Osteoblast (primary cell): Measurements from ENCODE around the gene SH3RF1. TPM values are rescaled to one million over a fixed set of nuclear protein-coding genes. Genes with fewer than 3 reads are reported as not detected.
A peak's percentile ranks its signal among the peaks of the same experiment; 100 is the strongest.

Experiments used
- DNase-seq: peaks from one replicate; pipeline ENCODE4 v3.0.0; 2011; ENCODE audit warnings: low spot score, mixed read lengths; ENCODE audit not compliant: insufficient read length; ENCODE audit errors: missing footprints
- H2AFZ ChIP-seq: 2 replicates; pipeline ENCODE4 v1.6.0; 2011; ENCODE audit warnings: mild to moderate bottlenecking, low read length
- H3K27ac ChIP-seq: 2 replicates; pipeline ENCODE4 v1.5.1; 2011; ENCODE audit warnings: mild to moderate bottlenecking, low read depth, low read length, moderate library complexity
- H3K27me3 ChIP-seq: 2 replicates; pipeline ENCODE4 v1.6.0; 2012; ENCODE audit warnings: mild to moderate bottlenecking, control low read depth, inconsistent platforms, low read length, moderate library complexity; ENCODE audit not compliant: insufficient read depth
- H3K36me3 ChIP-seq: 2 replicates; pipeline ENCODE4 v1.5.1; 2011; ENCODE audit warnings: mild to moderate bottlenecking, low read length, control low read depth, moderate library complexity; ENCODE audit not compliant: insufficient read depth
- H3K4me1 ChIP-seq: 2 replicates; pipeline ENCODE4 v1.5.1; 2011; ENCODE audit warnings: mild to moderate bottlenecking, low read length, control low read depth, moderate library complexity; ENCODE audit not compliant: insufficient read depth
- H3K4me2 ChIP-seq: 2 replicates; pipeline ENCODE4 v1.6.0; 2011; ENCODE audit warnings: mild to moderate bottlenecking, low read length; ENCODE audit not compliant: insufficient read depth
- H3K4me3 ChIP-seq: fragments of 200-600 bp; sonication (generic); 3 replicates; pipeline ENCODE4 v1.5.1; 2012; ENCODE audit warnings: mild to moderate bottlenecking, low read length, inconsistent platforms; ENCODE audit not compliant: insufficient read depth
- H3K79me2 ChIP-seq: 2 replicates; pipeline ENCODE4 v1.6.0; 2012; ENCODE audit warnings: mild to moderate bottlenecking, low read length, control low read depth, inconsistent platforms; ENCODE audit not compliant: insufficient read depth
- H3K9me3 ChIP-seq: 2 replicates; pipeline ENCODE4 v1.5.1; 2011; ENCODE audit warnings: low read depth, low read length, control low read depth
- H4K20me1 ChIP-seq: 2 replicates; pipeline ENCODE4 v1.6.0; 2012; ENCODE audit warnings: mild to moderate bottlenecking, low read length, control low read depth; ENCODE audit not compliant: insufficient read depth
- CTCF ChIP-seq: IDR thresholded peaks from 2 replicates; pipeline ENCODE4 v1.5.1; 2011; ENCODE audit warnings: mild to moderate bottlenecking, low read depth, low read length, moderate library complexity; ENCODE audit errors: extremely low read depth
- total RNA-seq: library from RNA; depleted of rRNA; stranded (reverse); fragments of >200 nt; gene quantifications from 2 replicates; pipeline ENCODE4 v1.2.3, GENCODE V29; 2012

SH3RF1 gene
- total RNA-seq, 1 donor: 37.6 TPM

DNA sequence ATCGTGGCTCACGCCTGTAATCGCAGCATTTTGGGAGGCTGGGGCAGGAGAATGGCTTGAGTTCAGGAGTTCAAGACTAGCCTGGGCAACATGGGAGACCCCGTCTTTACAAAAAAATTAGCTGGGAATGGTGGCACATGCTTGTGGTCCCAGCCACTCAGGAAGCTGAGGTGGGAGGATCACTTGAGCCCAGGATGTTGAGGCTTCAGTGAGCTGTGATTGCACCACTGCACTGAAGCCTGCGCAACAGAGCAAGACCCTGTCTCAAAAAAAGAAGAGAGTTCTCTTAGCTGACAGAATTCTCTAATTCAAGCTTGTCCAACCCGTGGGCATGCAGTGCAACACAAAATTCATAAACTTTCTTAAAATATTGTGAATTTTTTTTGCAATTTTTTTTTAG lies 165.1 kb downstream of the SH3RF1 start:
- Histone ChIP-seq H3K9me3 (no peaks in the 10 kb centered on the region), H3K27ac (no peak overlapping the region), H3K27me3 (no peaks in the 10 kb centered on the region), H3K4me1 (peaks cover 24% of the 10 kb centered on the region), H4K20me1 (peaks cover 27% of the 10 kb centered on the region), H3K4me3 (no peak overlapping the region), H3K79me2 (peaks cover 77% of the 10 kb centered on the region), H3K4me2 (no peak overlapping the region), H3K36me3 (peaks cover 83% of the 10 kb centered on the region), H2AFZ (no peak overlapping the region)
- no peak for DNase-seq
- TF ChIP-seq CTCF: no peak

- no peaks in the 10 kb centered on the region for H3K27me3 ChIP-seq
- peak overlapping the region; percentile 10 for H3K4me2 ChIP-seq
- no peak for DNase-seq
- peaks cover 39% of the 10 kb centered on the region for H3K4me1 ChIP-seq
- H2AFZ ChIP-seq: no peak overlapping the region
- peaks cover 69% of the 10 kb centered on the region for H3K79me2 ChIP-seq
- H3K4me3 ChIP-seq: no peak overlapping the region
- H3K36me3 ChIP-seq: peaks cover 73% of the 10 kb centered on the region
- no peak for TF ChIP-seq CTCF
- H3K9me3 ChIP-seq: no peaks in the 10 kb centered on the region
- peak overlapping the region; percentile 32 for H3K27ac ChIP-seq
- H4K20me1 ChIP-seq: peaks cover 29% of the 10 kb centered on the region
These were observed 166.8 kb downstream of the SH3RF1 start for GRCh38 chr4:169103966-169104412.

- no peak for TF ChIP-seq CTCF
- Histone ChIP-seq H3K9me3 (no peaks in the 10 kb centered on the region), H3K4me1 (peaks cover 49% of the 10 kb centered on the region), H2AFZ (no peak overlapping the region), H3K27me3 (no peaks in the 10 kb centered on the region), H3K4me2 (no peak overlapping the region), H3K79me2 (peaks cover 72% of the 10 kb centered on the region), H3K4me3 (no peak overlapping the region), H4K20me1 (peaks cover 24% of the 10 kb centered on the region), H3K36me3 (peaks cover 72% of the 10 kb centered on the region), H3K27ac (peak overlapping the region; percentile 45)
- no peak for DNase-seq
These were observed 168.7 kb downstream of the SH3RF1 start for GRCh38 chr4:169102026-169102425.

DNA sequence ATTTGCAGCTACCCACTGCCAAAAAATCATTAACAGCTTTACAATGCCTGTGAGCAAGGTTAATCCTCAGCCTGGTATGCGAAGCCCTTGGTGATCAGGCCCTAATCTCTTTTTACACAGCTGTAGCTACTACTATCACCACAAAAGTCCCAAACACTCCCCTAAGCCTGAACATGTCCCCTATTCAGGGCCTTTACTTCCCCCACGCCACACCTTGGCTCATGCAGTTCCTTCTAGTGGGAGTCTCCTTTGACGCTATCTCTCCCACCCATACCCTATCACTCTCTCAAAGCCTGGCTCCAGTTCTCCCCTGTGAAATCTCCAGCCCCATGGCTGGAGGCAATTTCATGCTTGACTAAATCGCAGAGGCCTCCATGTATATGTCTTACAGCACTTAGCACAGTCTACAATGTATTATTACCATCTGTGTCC lies 170.1 kb downstream of the SH3RF1 start:
- Histone ChIP-seq H3K4me1 (peaks cover 49% of the 10 kb centered on the region), H3K9me3 (no peaks in the 10 kb centered on the region), H3K27ac (peak overlapping the region; percentile 74), H4K20me1 (peaks cover 24% of the 10 kb centered on the region), H3K27me3 (no peaks in the 10 kb centered on the region), H3K4me3 (no peak overlapping the region), H3K4me2 (no peak overlapping the region), H2AFZ (no peak overlapping the region), H3K79me2 (peaks cover 72% of the 10 kb centered on the region), H3K36me3 (peaks cover 72% of the 10 kb centered on the region)
- DNase-seq: no peak
- TF ChIP-seq CTCF: no peak
